Epithelial cell of proximal tubule (primary cell): ENCODE data around the gene INAFM1. TPM values are rescaled to one million over a fixed set of nuclear protein-coding genes. Genes with fewer than 3 reads are reported as not detected.

Source experiments
- DNase-seq: peaks from one replicate; pipeline ENCODE4 v3.0.0-alpha.2; 2011; ENCODE audit warnings: low read depth
- H3K4me3 ChIP-seq: 2 replicates; pipeline ENCODE4 v1.5.1; 2011; ENCODE audit warnings: low read depth, mild to moderate bottlenecking, low read length
- total RNA-seq: library from RNA; depleted of rRNA; stranded (reverse); fragments of >200 nt; gene quantifications from 2 replicates; pipeline ENCODE4 v1.2.3, GENCODE V29; 2015
- TF ChIP-seq, protein P1 (sequence below): conservative IDR thresholded peaks from 2 replicates; pipeline ENCODE4 v1.5.1; 2012; ENCODE audit warnings: low read depth, mild to moderate bottlenecking, low read length

The INAFM1 gene
- total RNA-seq, 1 donor from 2014 or later = 7.0 TPM

DNA sequence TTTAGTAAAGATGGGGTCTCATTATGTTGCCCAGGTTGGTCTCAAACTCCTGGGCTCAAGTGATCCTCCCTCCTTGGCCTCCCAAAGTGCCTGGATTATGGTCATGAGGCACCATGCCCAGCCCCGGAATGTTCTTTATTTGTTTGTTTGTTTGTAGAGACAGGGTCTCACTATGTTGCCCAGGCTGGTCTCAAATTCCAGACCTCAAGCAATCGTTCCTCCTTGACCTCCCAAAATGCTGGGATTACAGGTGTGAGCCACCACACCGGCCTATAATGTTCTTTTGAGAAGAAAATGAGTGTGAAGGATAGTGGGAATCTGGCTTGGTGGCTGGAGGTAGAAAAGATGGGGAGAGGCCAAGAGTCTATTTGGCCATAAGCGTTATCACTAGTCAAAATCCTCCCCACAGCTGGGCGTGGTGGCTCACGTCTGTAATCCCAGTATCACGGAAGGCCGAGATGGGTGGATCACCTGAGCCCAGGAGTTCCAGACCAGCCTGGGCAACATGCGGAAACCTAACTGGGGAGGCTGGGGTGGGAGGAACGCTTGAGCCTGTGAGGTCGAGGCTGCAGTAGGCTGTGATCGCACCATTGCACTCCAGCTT is 38.5 kb upstream of the INAFM1 start:
- H3K4me3 ChIP-seq = no peak overlapping the region
- DNase-seq = no peak
- TF ChIP-seq, protein P1, sequence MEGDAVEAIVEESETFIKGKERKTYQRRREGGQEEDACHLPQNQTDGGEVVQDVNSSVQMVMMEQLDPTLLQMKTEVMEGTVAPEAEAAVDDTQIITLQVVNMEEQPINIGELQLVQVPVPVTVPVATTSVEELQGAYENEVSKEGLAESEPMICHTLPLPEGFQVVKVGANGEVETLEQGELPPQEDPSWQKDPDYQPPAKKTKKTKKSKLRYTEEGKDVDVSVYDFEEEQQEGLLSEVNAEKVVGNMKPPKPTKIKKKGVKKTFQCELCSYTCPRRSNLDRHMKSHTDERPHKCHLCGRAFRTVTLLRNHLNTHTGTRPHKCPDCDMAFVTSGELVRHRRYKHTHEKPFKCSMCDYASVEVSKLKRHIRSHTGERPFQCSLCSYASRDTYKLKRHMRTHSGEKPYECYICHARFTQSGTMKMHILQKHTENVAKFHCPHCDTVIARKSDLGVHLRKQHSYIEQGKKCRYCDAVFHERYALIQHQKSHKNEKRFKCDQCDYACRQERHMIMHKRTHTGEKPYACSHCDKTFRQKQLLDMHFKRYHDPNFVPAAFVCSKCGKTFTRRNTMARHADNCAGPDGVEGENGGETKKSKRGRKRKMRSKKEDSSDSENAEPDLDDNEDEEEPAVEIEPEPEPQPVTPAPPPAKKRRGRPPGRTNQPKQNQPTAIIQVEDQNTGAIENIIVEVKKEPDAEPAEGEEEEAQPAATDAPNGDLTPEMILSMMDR = no peak

GRCh38 chr19:47239152-47239551 is 35.5 kb upstream of the INAFM1 start:
- no peak for DNase-seq
- TF ChIP-seq, protein P1 = no peak
- H3K4me3 ChIP-seq = no peak overlapping the region

DNA sequence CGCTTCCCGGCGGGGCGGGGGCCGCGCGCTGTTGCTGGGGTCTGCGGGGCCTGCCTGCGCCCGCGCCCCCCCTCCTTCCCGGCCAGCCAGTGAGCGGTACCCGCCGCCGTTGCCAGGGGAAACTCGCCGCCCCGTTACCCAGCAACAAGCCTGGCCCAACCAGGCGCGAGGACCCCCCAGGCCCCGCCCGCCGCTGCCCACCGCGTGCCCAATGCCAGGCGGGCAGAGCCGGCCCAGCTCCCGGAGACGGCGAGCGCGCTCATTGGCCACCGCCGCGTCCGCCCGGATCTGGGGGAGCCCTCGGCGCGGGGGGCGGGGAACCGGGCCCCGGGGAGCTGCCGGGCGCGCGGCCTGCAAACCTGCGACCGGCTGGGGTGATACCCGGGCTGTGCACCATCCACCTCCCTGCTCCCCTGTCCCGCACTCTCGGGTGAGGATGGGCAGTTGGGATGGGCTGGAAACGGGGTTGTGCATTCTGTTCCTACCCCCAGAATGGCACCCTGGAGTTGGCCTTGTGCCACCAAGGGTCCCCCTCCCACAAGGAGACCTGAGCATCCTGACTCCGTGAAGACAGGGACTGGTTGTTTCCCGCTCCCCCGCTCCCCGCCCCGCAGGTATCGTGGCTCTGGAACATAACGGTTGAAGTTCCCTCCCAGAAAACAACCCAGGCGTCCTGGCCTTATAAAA is 34.9 kb upstream of the INAFM1 start:
- TF ChIP-seq, protein P1 = no peak
- no peak overlapping the region for H3K4me3 ChIP-seq
- DNase-seq = no peak

- DNase-seq = no peak
- TF ChIP-seq, protein P1 = no peak
- no peak overlapping the region for H3K4me3 ChIP-seq
Observed at GRCh38 chr19:47240556-47240955, 34.1 kb upstream of the INAFM1 start.

DNA sequence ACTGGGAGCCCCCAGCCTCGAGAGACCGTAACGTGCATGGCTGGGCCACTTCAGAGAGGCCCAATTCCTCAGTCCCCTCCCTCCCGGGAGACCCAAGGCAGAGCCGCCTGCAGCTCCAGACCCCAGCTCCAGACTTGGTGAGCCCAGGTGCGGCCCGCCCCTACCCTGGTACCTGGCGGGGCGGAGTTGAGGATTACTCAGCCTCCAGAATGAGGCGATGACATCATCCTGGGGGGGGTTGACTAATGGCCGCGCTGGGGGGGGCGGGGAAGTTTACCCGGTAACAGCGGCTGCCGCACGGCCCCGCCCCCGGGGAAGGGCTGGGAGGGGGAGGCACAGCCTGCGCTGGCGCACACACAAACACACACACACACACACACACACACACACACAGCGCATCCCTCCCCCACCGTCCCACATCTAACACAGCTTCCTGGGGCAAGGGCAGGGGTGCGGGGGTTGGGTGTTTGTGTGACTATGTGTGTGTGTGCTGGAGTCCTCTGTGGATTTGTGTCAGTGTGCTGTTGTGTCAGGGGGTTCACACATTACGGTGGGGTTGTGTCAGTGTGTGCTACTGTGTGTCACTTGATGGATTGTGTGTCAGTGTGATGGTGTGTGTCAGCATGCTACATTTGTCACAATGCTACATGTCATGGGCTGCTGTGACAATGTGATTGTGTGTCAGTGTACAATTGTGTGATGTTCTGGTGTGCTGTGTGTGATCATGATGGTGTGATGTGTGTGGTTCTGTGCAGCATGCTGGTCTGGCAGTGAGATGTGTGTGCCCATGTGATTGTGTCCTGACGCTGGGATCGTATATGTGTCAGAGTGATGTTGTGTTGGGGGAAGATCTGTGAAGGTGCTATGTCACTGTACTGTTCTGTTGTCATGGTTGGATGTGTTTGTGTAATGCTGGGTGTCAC is 33.4 kb upstream of the INAFM1 start:
- H3K4me3 ChIP-seq = no peak overlapping the region
- no peak for DNase-seq
- TF ChIP-seq, protein P1 = no peak

DNA sequence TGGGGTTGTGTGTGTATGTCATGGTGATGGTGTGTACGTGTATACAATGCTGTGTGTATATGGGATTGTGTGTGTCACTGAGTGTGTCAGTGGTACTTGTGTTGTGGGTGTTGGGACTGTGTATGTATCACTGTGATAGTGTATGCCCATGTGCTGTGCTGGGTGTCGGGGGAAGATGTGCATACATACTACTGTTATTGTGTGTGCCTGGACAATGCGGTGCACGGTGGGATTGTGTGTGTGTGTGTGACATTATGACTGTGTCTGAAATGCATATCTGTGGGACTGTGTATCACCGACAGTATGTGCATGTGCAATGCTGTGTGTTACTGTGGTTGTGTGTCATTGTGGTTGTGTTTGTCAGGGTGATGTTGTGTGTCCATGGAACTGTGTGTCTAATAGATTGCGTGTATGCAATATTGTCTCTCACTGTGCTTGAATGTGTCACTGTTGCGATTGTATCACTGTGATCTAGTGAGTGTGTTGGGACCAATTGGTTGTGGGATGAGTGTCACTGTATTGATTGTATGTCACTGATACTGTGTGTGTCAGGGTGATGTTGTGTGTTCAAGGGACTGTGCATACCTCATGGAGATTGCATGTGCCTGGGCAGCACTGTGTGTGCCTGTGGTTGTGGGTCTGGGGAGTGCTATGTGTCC is 32.6 kb upstream of the INAFM1 start:
- no peak for DNase-seq
- H3K4me3 ChIP-seq = no peak overlapping the region
- TF ChIP-seq, protein P1 = no peak
